HG03460 (cell line): ENCODE measurements around the gene POLR3G.
A peak's percentile ranks its signal among the peaks of the same experiment; 100 is the strongest.

Experiments
- ATAC-seq: cut with Tn5 transposase; IDR thresholded peaks from one replicate; pipeline ENCODE4 v1.9.1; 2021; ENCODE audit not compliant: unreplicated experiment

Gene POLR3G, protein sequence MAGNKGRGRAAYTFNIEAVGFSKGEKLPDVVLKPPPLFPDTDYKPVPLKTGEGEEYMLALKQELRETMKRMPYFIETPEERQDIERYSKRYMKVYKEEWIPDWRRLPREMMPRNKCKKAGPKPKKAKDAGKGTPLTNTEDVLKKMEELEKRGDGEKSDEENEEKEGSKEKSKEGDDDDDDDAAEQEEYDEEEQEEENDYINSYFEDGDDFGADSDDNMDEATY

DNA sequence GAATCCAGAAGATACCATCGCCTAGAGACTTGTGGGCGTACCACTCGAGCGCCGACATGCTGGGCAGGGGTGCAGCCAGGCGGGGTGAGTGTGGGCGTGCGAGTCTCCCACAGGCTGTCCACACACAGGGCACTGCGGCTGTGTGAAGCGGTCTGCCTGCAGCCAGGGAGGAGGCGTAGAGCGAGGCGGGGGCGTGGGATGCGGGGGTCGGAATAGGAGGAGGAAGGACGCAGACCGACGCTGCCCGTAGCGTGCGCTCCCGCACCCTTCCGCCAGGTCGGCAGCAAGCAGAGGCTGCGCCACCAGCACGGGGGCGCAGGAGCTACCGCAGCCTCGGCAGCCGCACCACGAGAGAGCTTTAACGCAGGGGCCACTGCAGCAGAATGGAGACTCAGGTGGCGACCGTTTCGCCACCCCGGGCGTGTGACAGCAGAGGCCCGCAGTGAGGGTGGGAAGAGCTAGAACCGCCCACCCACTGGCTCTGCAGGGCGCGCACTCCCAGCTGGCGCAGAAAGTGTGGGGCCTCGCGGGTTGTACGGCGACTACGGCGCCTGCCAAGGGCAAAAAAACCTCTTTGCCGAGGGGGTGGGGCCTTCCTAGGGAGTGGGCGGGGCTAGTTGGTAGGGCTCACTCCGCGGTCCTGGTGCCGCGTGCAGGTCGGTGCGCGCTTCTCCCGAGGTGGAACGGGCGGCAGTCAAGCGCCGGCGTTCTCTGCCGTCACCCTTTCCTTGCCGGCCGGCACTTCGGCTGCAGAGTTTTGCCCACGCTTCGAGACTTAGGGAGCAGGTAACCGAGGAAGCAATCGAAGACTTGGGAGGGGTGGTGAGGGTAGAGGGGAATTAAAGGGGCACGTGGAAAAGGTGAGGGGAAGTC, at the start of gene POLR3G, which contains the start of gene MBLAC2:
Gene POLR3G (plus strand): TSS at position 630 of the 873 bp plus-strand sequence. CDS start 10,704 bp downstream, outside the sequence.
Gene MBLAC2 (minus strand): TSS at position 537 of the 873 bp plus-strand sequence. CDS start 479 bp downstream, at position 58.
- ATAC-seq: peak; percentile 84

DNA sequence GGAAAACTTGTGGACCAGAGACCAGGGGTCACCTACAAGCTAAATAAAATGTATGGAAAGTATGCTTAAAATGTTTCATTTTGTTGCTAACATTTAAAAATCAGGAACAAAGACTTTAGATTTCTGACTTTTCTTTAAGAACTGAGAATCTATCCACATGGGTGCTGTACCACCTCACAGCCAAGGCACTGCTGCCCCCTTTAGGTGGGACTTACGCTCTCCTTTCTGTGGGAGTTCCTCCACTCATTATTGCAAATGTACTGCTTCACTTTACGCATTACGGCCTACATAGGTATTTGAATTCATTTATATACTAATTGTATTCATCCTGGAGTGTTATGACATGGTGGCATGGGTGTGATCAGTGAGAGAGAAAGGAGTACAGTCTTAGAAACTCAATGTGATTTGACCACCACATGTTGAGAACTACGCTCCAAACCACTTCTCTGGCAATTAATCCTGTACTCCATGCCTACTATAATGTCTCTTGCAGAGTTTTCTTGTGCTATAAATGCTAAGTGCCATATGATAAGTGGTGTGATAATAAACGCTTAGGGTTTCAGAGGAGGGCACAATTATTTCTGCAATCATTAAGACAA, 40.4 kb upstream of the POLR3G start:
- ATAC-seq: peak; percentile 53

DNA sequence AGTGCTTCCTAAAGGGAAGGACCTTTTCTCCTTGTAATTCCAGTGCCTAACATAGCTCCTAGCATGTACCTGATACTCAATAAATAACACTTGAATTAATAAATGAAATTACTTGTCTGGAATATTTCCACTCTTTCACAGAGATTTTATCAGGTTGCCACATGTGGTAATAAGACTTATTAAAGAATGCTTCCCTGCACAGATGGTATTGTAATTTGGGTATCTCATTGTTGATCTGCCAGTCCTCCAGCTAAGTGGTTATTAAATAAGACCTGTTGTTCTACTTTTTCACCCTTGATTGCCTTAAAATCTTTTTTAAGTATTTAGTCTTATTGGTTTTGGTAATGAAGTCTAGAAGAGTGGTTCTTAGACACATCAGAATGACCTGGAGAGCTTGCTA, 37.0 kb upstream of the POLR3G start:
- ATAC-seq: no peak

DNA sequence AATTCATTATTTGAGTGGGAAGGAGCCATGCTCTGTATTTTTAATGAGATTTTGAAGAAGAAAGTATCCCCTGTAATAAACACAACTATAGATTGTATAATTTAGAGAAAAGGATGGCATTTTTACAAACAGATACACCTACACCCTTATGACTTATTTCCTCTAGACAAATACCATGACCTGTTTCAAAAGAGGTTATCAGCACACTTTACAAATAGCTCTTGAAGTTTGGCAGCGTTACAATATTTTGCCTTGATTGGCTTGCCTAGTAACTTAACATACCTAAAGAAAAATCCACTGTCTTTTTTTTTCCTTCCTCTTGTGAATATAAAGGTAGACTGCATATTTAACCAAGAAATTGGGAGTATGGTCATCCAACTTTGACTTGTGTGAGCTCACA, 36.6 kb upstream of the POLR3G start:
- no peak for ATAC-seq

DNA sequence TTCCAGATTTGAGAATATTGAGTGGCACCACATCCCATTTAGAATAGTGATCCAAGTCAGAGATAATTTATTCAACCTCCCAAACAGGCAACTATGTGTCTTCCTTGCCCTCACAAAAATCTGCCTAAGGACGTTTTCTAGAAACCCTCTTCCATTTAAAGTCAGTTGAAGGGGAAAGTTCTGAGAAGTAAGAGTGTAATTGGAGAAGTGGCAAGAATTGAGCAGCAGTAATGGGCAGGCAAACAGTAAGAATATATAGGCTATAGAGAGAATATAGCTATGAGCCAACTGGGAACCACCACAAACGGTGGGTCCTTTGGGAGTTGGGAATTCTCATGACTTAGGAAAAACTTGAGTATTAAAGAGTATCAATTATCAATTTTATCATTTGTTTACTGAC, 34.0 kb upstream of the POLR3G start:
- no peak for ATAC-seq

DNA sequence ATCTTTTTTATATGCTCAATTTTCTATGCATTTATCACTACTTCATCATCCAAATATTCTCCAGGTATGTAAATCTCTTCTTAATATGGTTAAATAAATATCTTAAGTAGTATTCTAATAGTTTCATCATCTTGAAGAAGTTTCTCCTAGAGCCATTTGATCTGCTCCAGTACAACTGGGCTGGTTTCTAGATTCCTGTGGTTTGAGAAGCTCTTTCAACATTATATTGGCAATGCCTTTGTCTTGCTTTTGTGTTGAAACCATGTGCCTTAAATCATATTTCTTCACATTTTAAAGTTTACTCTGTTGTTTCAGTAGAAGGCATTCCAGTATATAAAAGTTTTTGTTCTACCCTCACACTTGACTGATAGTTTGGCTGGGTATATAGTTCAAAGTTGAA, 27.7 kb upstream of the POLR3G start:
- no peak for ATAC-seq

DNA sequence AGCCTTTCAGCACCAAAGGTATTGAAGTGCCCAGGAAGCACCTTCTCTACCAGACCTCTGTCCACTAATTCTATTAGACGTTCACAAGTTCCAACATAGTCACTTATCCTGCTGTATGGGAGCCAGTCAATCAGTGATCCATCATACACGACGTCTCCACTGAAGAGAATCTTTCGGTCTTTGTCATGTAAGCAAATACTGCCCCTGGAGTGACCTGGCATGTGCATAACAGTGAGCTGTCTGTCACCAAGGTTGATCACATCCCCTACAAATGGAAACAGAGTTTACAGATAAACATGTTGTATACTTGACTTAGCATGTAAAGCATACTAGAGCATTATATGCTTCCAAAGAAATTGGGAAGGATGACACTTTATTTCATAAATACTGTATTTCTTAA, 13.4 kb upstream of the POLR3G start:
- no peak for ATAC-seq

DNA sequence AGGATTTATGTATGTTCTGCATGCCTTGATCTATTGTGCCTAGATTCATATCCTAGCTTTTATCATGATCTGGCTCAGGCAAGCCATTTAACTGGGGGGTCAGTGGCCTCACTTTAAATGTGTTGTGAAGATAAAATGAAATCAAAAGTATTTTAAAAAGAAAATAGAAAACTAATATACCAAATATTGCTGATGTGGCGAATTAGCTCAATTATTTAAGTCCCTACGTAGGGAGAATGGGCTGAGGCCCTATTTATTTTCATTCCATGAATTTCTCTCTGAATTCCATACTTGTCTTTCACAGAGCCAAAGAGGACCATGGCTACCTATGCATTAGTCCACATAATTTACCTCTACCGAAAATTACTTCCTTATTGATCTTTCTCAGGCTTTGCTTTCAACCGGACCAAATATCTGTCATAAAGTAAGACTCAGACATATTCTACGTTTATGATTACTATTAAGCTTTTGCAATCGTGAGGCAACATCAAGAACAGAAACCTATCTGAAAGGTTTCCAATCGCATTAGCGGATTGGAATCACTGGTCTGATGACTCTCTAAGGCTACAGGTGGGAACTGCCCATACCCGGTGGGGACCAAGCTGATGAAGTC, 1.8 kb upstream of the POLR3G start:
- no peak for ATAC-seq

DNA sequence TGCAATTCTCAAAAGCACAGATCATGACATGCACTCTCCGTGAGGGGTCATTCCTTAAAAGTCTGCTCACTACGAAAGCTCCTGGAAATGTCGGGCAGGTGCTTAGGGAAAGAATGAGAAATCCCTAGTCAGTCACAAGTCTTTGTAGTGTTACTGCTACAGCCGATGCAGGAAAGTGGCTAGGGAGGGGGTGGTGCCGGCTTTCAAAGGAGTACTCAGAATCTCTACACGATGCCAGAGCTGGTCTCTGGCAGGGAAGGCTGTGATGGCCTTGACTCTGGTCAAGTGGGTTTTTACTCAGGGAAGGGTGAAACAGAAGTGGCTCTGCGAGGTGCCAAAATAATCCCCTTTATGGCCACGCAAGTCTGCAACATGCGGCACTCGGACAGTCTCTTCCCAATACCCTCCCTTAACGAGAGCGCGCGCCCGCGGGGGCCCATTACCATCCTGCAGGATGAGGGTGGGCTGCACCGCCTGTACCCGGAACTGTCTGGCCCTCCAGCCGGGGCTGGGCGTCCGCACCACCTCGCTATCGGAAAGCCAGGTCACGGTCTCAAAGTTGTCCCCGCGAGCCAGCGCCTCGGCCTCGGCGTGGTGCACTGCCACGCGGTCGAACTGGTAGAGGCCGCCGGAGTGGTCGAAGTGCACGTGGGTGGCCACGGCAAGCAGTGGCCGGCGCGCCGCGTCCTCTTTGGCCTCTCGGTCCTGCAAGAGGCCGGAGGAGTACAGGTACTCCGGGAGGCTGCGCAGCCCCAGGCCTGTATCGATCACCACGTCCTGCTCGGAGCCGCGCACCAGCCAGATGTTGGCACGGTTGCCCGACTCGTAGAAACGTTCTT, 1.0 kb upstream of the POLR3G start:
- peak; percentile 14 for ATAC-seq

DNA sequence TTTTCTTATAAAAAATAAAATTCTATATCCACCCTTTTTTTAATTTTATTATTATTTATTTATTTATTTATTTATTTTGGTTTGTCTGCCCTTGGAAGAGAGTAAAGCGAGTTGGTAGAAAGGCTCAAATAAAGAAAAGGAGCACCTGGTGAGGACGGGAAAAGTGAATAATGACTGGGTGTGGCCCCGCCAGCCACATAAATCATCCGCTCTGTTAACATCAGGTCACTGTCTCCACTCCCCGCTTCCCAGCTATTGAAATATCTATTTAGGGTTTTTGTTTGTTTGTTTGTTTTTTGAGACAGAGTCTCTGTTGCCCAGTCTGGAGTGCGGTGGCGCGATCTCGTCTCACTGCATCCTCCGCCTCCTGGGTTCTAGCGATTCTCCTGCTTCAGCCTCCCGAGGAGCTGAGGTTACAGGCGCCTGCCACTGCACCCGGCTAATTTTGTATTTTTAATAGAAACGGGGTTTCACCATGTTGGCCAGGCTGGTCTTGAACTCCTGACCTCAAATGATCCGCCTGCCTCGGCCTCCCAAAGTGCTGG, 844 bp downstream of the POLR3G start:
- ATAC-seq: no peak

DNA sequence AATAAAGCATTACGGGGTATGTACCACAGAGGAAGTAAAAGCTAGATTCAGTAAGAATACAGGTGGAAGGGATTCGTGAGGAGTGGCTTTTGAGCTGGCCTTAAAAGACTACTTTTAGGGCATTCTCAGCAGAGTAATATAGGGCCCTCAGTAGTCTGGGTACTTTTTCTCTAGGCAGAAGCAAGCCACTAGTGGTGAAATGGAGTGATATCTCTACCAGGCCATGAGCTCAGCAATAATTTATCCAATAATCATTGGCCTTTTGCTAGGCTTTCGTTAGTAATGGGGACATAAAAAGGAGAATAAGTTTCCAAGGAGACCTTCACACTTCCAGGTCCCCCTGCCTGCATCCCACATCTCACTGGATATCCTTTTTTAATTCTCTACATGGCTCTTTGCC, 1.7 kb downstream of the POLR3G start:
- ATAC-seq: no peak

DNA sequence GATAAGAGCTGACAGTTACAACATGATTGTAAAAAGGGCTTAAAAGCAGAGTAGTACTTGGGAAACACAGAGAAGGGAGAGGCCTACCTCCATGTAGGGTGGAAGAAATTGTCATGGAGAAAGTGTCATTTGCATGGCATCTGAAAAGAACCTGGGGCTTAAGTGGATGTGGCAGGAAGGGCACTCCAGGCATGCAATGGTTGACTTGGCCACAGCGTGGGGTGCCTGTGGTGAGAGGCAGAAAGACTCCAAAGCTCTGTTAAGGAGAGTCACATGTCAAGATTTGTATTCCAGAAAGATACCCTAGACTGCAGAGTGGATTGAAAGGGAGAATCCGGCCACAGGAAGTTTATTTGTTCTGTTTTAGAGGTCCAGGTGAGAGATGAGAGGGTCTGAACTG, 2.4 kb downstream of the POLR3G start:
- ATAC-seq: no peak

DNA sequence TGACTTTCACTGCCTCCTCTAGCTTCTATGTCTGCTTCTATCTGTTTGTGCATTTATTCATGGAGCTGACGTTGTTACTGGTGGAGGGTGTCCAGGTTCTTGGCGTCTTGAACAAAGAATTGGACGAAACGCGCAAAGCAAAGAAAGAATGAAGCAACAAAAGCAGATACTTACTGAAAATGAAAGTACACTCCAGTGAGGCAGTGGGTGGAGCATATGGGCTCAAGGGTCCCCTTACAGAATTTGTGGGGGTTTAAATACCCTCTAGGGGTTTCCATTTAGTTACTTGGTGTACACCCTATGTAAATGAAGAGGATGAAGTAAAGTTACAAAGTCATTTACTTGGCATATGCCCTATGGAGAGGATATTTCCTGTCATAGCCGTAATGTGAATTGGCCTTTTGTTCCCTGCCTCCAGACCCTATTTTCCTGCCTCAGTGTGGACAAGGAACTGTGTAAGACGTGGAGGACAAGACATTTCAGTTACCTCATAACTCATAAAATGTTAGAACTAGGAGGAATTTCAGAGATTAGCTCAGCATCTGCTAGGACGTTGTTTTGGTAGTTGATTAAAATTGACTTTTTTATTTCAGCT, 3.1 kb downstream of the POLR3G start:
- no peak for ATAC-seq

DNA sequence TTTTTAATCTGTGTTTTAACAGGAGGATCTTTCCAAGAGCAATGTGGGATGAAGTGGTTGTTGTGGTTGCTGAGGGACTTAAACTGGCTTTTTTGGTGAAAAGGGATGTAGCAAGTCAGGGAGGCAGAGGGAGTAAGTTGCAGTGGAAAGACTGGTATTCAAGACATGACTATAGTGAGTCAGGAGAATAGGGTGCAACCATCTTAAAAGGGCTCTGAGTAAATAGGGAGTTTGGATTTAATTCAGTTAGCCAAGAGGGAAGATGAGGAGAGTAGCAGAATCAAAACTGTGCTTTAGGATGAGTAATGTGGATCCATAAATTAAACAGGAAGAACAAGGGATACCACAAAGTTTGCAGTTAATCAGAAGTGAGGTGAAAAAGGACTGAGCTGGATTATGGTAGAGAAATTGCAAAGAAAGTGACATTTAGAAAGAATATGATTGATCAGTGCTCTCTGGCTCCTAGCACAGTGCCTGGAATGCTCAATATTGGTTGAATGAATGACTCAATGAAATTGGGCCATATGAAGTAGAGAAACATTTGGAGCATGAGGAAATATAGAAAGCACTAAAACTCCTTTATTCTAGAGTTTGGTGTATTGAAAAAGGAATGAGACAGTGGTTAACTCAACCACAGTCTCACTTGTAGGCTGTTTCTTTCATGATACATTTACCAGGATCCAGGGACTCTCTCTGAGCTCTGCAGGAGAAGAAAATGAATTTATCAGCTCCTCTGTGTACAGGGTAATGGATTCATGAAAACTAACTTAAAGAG, 5.1 kb downstream of the POLR3G start:
- no peak for ATAC-seq

DNA sequence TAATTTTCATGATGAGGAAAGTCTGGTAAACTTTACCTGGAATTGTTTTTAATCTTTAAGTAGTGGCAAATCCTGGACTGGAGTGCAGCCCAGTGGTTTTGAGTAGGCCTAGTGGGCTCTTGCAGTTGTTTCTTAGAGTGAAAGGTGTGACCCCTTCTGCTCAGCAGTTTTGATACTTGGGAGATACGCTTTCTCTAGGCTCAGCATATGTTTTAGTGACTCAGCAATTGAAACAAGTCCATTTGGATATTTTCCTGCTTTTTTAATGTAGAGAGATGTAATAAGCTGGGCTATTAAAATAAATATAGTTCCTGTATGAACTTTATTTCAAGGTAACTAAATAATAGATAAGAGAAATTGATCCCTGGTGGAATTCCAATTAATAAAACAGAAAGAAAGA, 6.0 kb downstream of the POLR3G start:
- no peak for ATAC-seq

DNA sequence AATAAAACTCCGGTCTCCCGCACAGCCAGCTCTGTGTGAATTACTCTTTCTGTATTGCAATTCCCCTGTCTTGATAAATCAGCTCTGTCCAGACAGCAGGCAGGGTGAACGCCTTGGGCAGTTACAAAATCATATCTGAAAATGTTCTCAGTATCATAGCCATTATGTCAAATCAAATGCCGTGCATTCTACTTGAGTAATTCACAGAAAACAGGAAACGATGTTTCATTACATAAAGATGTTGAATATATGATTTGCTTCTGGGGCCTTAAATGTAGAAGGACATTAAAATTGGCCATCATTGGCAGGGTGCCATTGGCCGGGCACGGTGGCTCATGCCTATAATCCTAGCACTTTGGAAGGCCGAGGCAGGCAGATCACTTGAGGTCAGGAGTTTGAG, 8.5 kb downstream of the POLR3G start:
- no peak for ATAC-seq

DNA sequence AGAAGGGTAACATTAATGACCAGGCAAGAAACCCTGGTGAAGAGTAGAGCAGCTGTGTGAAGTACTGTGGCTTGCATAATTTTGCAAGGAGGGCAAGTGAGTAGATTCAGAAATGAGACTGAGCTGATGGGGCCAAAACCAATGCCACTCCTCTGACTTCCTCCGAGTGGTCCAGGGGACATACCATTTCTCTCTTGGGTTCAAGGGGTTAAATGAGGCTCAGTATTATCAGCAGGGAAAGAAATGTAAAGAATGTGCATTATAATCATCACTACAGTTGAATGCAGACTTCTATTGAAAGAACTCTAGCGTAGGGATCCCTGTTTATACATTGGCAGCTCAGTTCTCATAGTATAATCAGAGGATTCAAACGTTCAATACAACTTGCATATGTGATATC, 9.9 kb downstream of the POLR3G start:
- ATAC-seq: no peak

DNA sequence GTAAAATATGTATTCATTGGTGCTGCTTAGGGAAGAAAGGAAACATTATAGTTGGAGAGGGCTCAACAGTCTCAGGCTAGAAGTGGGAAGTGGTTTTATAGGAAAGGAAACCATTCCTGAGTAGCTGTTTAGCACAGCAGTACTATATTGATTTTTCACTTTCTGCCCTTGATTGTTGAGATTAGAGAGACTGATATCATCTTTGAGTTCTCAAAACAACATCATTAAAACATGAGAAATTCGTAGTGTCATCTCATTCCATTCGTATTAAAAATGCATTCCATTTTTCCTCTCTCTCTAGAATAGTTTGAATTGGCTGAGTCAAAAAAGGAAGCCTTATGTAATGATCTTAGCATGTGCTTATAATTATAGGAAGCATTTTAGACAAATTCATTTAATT, 14.1 kb downstream of the POLR3G start:
- ATAC-seq: no peak

DNA sequence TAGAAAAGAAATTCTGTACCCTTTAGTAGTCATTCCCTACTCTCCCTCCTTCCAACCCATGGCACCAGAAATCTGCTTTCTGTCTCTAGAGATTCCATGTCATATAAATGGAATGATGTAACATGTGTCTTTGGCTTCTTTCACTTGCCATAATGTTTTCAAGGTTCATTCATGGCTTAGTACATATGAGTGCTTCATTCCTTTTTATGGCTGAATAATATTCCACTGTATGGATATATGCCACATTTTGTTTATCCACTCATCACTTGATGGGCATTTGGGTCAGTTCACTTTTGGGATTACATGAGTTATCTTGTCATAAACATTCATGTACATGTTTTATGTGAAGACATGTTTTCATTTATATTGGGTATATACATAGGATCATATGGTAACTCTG, 19.4 kb downstream of the POLR3G start:
- no peak for ATAC-seq
